IPS-18a (cell line): ENCODE results near the gene PRKX.
"Not testable (repeated sequence)": the region's sequence is repeated elsewhere in the genome, so short reads cannot be mapped to it uniquely, and the experiment has no call there.

Experiments used
- H3K27ac ChIP-seq: one replicate; pipeline ENCODE4 v1.5.1; 2013; ENCODE audit warnings: low read length
- H3K27me3 ChIP-seq: one replicate; pipeline ENCODE4 v1.6.1; 2013; ENCODE audit warnings: mild to moderate bottlenecking, low read length; ENCODE audit not compliant: control insufficient read depth, insufficient read depth
- H3K36me3 ChIP-seq: one replicate; pipeline ENCODE4 v1.6.1; 2013; ENCODE audit warnings: low read depth, low read length; ENCODE audit not compliant: control insufficient read depth
- H3K4me1 ChIP-seq: one replicate; pipeline ENCODE4 v1.6.1; 2013; ENCODE audit warnings: low read depth, low read length; ENCODE audit not compliant: control insufficient read depth
- H3K4me3 ChIP-seq: one replicate; pipeline ENCODE4 v1.5.1; 2013; ENCODE audit warnings: low read length
- H3K9ac ChIP-seq: one replicate; pipeline ENCODE4 v1.6.1; 2013; ENCODE audit warnings: mild to moderate bottlenecking, low read length, moderate library complexity
- H3K9me3 ChIP-seq: one replicate; pipeline ENCODE4 v1.6.1; 2013; ENCODE audit warnings: low read depth, low read length; ENCODE audit not compliant: control insufficient read depth

PRKX gene

GRCh38 chrX:3707673-3708274 is 5.7 kb downstream of the PRKX start:
- not testable (repeated sequence) for H3K9me3 ChIP-seq, H3K4me3 ChIP-seq, H3K27ac ChIP-seq, H3K36me3 ChIP-seq, H3K9ac ChIP-seq
- peaks cover 11% of the 10 kb centered on the region for H3K27me3 ChIP-seq
- H3K4me1 ChIP-seq, result peaks cover 16% of the 10 kb centered on the region

- Histone ChIP-seq H3K36me3 (no peaks in the 10 kb centered on the region), H3K27ac (no peak overlapping the region), H3K4me3 (no peak overlapping the region), H3K4me1 (peaks cover 14% of the 10 kb centered on the region), H3K9ac (no peak overlapping the region), H3K9me3 (no peaks in the 10 kb centered on the region), H3K27me3 (no peaks in the 10 kb centered on the region)
Observed at GRCh38 chrX:3706481-3706880, 7.0 kb downstream of the PRKX start.

GRCh38 chrX:3703251-3703650 is 10.2 kb downstream of the PRKX start:
- H3K27ac ChIP-seq, H3K4me3 ChIP-seq: not testable (repeated sequence)

GRCh38 chrX:3702095-3702494 is 11.4 kb downstream of the PRKX start:
- peaks cover 32% of the 10 kb centered on the region for H3K4me1 ChIP-seq
- H3K27me3 ChIP-seq, H3K9ac ChIP-seq, H3K4me3 ChIP-seq, H3K36me3 ChIP-seq, H3K27ac ChIP-seq, H3K9me3 ChIP-seq: not testable (repeated sequence)

More at GRCh38 chrX:3703251-3703650, 10.2 kb downstream of the PRKX start:
- H3K27me3 ChIP-seq, H3K36me3 ChIP-seq, H3K9me3 ChIP-seq, H3K9ac ChIP-seq: not testable (repeated sequence)
- peaks cover 24% of the 10 kb centered on the region for H3K4me1 ChIP-seq

DNA sequence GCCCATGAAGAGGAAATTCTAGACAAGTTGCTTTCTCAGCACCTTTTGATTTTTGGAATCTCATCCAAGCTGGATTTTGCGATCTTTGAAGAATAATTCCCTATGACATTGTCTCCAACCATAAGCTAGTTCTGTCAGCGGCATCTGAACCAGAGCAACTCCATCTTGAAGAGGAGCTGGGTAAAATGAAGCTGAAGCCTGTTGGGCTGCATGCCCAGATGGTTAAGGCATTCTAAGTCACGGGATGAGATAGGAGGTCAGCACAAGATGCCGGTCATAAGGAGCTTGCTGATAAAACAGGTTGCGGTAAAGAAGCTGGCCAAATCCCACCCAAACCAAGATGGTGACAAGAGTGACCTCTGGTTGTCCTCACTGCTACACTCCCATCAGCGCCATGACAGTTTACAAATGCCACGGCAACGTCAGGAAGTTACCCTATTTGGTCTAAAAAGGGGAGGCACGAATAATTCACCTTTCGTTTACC is 12.0 kb downstream of the PRKX start:
- H3K27me3 ChIP-seq, result not testable (repeated sequence)
- H3K4me1 ChIP-seq, result peaks cover 32% of the 10 kb centered on the region

DNA sequence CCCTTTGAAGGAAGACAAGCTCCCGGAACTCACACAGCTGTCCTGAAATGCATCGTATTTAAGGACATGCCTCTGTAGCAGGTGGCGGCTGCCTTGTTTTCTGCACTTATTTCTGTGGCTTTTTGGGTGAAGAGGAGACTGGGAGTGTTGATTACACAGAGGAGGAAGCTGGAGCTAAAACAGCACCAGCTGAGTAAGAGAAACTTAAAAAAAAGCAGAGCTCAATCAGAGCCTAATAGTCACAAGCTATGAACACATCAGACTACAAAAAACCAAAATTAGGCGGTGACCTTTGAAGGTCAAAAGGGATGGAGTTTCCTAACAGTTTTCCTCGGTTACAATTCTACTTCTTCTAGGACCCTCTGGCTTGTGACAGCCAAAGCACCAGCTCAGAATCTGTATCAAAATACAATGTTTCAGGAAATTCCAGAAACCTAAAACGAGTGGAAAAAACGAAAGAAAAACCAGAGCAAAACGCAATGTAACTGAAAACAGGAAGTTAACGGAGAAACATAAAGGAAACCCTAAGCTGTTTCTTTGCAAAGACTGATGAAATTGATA is 13.5 kb downstream of the PRKX start:
- Histone ChIP-seq H3K36me3 (no peaks in the 10 kb centered on the region), H3K27me3 (no peaks in the 10 kb centered on the region), H3K9me3 (no peaks in the 10 kb centered on the region), H3K27ac (no peak overlapping the region), H3K4me1 (peaks cover 37% of the 10 kb centered on the region), H3K9ac (no peak overlapping the region), H3K4me3 (no peak overlapping the region)

More for the DNA sequence above, 12.0 kb downstream of the PRKX start:
- H3K9ac ChIP-seq, H3K4me3 ChIP-seq, H3K9me3 ChIP-seq, H3K27ac ChIP-seq, H3K36me3 ChIP-seq: not testable (repeated sequence)

DNA sequence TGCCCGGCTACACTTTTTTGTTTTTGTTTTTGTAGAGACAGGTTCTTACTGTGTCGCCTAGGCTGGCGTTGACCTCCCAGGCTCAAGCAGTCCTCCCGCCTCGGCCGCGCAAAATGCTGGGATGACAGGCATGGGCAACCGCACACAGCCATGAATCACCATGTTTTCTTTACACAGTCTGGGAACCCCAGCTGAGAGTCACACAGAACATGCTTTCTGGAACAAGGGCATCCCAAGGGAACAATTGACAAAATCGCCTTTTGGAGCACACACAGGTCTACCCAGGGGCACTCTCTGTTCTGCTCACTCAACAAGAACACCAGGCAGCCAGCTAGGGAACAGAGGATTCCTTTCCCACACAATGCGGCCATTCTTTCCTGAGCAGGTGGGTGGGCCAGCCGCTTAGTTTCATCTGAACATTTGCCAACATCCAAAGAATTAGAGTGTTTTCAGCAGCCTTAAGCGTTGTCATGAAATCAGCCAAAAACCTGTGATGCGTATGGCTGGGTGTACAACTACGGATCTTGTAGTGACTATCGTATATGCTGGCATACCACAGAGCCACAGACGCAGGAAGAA is 15.7 kb downstream of the PRKX start:
- Histone ChIP-seq H3K9ac (no peak overlapping the region), H3K27ac (no peak overlapping the region), H3K36me3 (no peaks in the 10 kb centered on the region), H3K4me3 (no peak overlapping the region), H3K27me3 (no peaks in the 10 kb centered on the region), H3K4me1 (peaks cover 37% of the 10 kb centered on the region), H3K9me3 (no peaks in the 10 kb centered on the region)

- Histone ChIP-seq H3K9ac (no peak overlapping the region), H3K27me3 (no peaks in the 10 kb centered on the region), H3K4me3 (no peak overlapping the region), H3K4me1 (peaks cover 37% of the 10 kb centered on the region), H3K9me3 (no peaks in the 10 kb centered on the region), H3K36me3 (no peaks in the 10 kb centered on the region), H3K27ac (no peak overlapping the region)
Observed at GRCh38 chrX:3697220-3697684, 16.2 kb downstream of the PRKX start.

- Histone ChIP-seq H3K4me3 (no peak overlapping the region), H3K9ac (no peak overlapping the region), H3K27me3 (no peaks in the 10 kb centered on the region), H3K4me1 (peaks cover 27% of the 10 kb centered on the region), H3K36me3 (no peaks in the 10 kb centered on the region), H3K9me3 (no peaks in the 10 kb centered on the region), H3K27ac (no peak overlapping the region)
Observed at GRCh38 chrX:3695536-3695935, 17.9 kb downstream of the PRKX start.

DNA sequence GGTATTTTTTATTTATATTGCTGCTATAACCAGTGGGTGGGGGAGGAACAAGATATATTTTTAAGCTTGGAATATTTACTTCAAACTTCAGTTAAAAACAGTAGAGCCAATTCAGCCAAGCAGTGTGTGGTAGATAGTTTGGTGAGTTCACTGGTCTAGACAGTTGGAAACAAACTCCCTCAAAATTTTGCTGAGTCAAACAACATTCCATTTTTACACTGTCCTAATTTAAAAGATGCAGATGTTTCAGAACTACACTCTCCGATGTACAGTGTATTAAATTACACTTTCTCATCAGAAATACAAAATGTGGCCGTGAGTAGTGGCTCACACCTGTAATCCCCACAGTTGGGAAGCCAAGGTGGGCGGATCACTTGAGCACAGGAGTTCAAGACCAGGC is 23.3 kb downstream of the PRKX start:
- Histone ChIP-seq H3K4me1 (no peaks in the 10 kb centered on the region), H3K4me3 (no peak overlapping the region), H3K27ac (no peak overlapping the region), H3K9me3 (no peaks in the 10 kb centered on the region), H3K27me3 (no peaks in the 10 kb centered on the region), H3K9ac (no peak overlapping the region), H3K36me3 (no peaks in the 10 kb centered on the region)

DNA sequence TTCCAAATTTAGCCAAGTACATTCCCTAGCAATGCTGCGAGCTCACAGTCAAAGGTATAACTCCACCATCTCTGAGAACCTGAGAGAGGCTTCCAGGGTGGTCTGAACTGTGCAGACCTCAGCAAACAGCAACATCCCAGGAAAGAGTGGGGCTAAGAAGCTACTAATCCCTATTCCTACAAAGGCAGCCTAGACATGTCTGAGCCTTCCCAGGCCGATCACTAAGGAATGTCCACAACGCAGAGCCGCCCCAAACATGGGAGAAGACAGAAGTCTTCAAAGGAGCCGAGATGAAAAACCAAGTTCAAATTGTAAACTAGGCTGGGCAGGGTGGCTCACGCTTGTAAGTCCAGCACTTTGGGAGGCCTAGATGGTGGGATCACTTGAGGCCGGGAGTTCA is 30.2 kb downstream of the PRKX start:
- not testable (repeated sequence) for H3K36me3 ChIP-seq, H3K27me3 ChIP-seq, H3K27ac ChIP-seq, H3K9me3 ChIP-seq, H3K4me1 ChIP-seq, H3K4me3 ChIP-seq, H3K9ac ChIP-seq

DNA sequence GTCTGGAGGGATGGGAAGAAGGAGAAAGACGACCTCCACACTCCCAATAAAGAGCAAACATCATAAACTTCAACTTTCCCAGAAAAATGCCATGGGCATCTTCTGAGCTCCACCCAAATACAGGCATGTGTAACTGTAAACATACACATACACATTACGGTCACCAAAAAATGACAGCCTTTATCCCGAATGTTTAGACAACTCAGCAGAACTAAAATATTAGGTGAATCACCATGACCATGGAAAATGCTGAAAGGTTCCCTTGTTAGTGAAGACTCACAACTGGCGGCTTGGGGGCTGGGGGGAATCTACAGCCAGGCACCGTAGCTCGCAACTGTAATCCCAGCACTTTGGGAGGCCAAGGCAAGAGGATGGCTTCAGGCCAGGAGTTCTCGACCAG is 33.0 kb downstream of the PRKX start:
- H3K4me3 ChIP-seq, result no peak overlapping the region
- no peaks in the 10 kb centered on the region for H3K4me1 ChIP-seq
- no peak overlapping the region for H3K9ac ChIP-seq
- H3K9me3 ChIP-seq, result no peaks in the 10 kb centered on the region
- no peaks in the 10 kb centered on the region for H3K36me3 ChIP-seq
- H3K27ac ChIP-seq, result no peak overlapping the region
- no peaks in the 10 kb centered on the region for H3K27me3 ChIP-seq
